ENCODE data around the gene NACA. TPM values are rescaled to one million over a fixed set of nuclear protein-coding genes. Genes with fewer than 3 reads are reported as not detected.
A peak's percentile ranks its signal among the peaks of the same experiment; 100 is the strongest.

NACA gene
- total RNA-seq, 1 experiment from 2014 or later = 804 TPM

- no peaks in the 10 kb centered on the region for H3K4me1 ChIP-seq
- ChIA-PET POLR2A (interaction anchor here (0.6 to 3.1 kb wide), 10 partner anchors 34 to 457 kb away, joined by 3 to 51 read pairs (median 6); partner anchors contain the start of genes ATP5F1B and NACA), CTCF (interaction anchor here (1.0 to 1.9 kb wide), 3 partner anchors 21 to 313 kb away, joined by 3 to 21 read pairs (median 6); no protein-coding TSS in a partner anchor)
- Mint-ChIP-seq H3K27ac (ENCODE audit: unreplicated experiment) (peak overlapping the region; percentile 92), H3K27me3 (ENCODE audit: insufficient read depth, unreplicated experiment) (no peaks in the 10 kb centered on the region), H3K9me3 (ENCODE audit: unreplicated experiment) (no peaks in the 10 kb centered on the region), H3K36me3 (ENCODE audit: insufficient read depth, unreplicated experiment) (peaks cover 56% of the 10 kb centered on the region), H3K4me1 (ENCODE audit: low read depth, unreplicated experiment) (no peaks in the 10 kb centered on the region), H3K4me3 (ENCODE audit: unreplicated experiment) (peak overlapping the region; percentile 87)
- BruUV-seq (replicated peaks) = TSS peak; percentile 98
- H3K27me3 ChIP-seq (replicated peaks; ENCODE audit: control insufficient read depth, insufficient read depth, low read length) = no peaks in the 10 kb centered on the region
- H3K36me3 ChIP-seq (ENCODE audit: control insufficient read depth, insufficient read depth, low read length) = no peaks in the 10 kb centered on the region
- DNase-seq = no peak
- no peak for TF ChIP-seq CTCF (IDR thresholded peaks at IDR 0.05; ENCODE audit: insufficient read depth in 1 of 2, low read depth in 1 of 2, low read length in 1 of 2, severe bottlenecking in 1 of 2, unreplicated experiment in 1 of 2)
- H3K9me3 ChIP-seq = no peaks in the 10 kb centered on the region
- H3K4me3 ChIP-seq (ENCODE audit: low read depth, low read length) = peak overlapping the region; percentile 49
- intact Hi-C loops (cut with micrococcal nuclease; ENCODE audit: unreplicated experiment) = loop anchor here (1.0 to 2.0 kb wide), 3 partner anchors 37 to 52 kb away; partner anchors contain the start of gene NACA
Measured at GRCh38 chr12:56688846-56689109, 36.3 kb downstream of the NACA start.

DNA sequence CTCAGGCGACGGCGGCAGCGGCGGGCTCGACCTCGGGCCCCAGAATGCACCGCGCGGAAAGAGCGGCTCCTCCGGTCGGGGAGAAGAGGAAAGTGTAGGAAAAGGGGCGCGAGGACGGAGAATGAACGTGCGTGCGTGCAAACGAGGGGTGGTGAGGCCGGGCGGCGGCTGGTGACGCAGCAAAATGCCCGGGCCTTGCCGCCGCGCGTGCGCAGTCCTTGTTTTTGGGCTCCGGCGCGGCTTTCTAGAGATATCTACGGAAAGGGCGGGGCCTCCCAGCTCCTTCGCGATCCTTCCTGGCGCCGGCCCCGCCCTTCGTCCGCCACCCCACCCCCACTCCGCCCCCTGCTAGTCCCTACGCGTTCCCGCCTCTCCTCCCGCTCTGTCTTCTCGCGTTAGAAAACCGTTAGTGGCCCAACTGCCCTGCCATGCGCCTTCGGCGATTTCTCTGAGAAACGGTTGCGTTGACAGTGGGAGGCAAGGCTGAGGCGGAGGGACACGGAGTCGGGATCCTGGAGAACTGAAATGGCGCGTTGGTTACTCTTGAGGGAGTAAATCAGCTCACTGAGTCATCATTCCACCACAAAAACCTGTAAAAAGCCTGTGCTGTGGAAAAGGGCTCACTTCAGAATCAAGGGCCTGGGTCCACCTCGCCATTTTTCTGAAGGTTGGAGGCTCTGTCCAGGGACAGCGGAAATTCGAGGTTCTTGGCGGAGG, 36.8 kb downstream of the NACA start, which contains the start of gene PTGES3:
PTGES3 (minus strand) TSS at position 156 of the 717 bp plus-strand sequence. CDS start 285 bp downstream, outside the sequence.
- Mint-ChIP-seq H3K36me3 (ENCODE audit: insufficient read depth, unreplicated experiment) (peaks cover 61% of the 10 kb centered on the region), H3K4me3 (ENCODE audit: unreplicated experiment) (peak within 1 kb of the TSS; percentile 87), H3K9me3 (ENCODE audit: unreplicated experiment) (no peaks in the 10 kb centered on the region), H3K27ac (ENCODE audit: unreplicated experiment) (peak within 1 kb of the TSS; percentile 92), H3K27me3 (ENCODE audit: insufficient read depth, unreplicated experiment) (no peaks in the 10 kb centered on the region), H3K4me1 (ENCODE audit: low read depth, unreplicated experiment) (no peaks in the 10 kb centered on the region)
- BruUV-seq (replicated peaks) = no TSS peak
- Histone ChIP-seq H3K4me3 (ENCODE audit: low read depth, low read length) (peak within 1 kb of the TSS; percentile 68), H3K27me3 (replicated peaks; ENCODE audit: control insufficient read depth, insufficient read depth, low read length) (no peaks in the 10 kb centered on the region), H3K36me3 (ENCODE audit: control insufficient read depth, insufficient read depth, low read length) (no peaks in the 10 kb centered on the region), H3K4me1 (no peaks in the 10 kb centered on the region), H3K9me3 (no peaks in the 10 kb centered on the region)
- intact Hi-C loops (cut with micrococcal nuclease; ENCODE audit: unreplicated experiment) = loop anchor here (1.0 to 2.0 kb wide), 3 partner anchors 37 to 51 kb away; partner anchors contain the start of gene NACA
- POLR2A ChIA-PET = interaction anchor here (0.5 to 3.1 kb wide), 13 partner anchors 9 to 439 kb away, joined by 3 to 51 read pairs (median 5); partner anchors contain the start of genes ATP5F1B, GLS2 and NACA
- TF ChIP-seq CTCF (IDR thresholded peaks at IDR 0.05; ENCODE audit: insufficient read depth in 1 of 2, low read depth in 1 of 2, low read length in 1 of 2, severe bottlenecking in 1 of 2, unreplicated experiment in 1 of 2) = no peak
- CTCF ChIA-PET = interaction anchor here (0.5 to 1.9 kb wide), 6 partner anchors 17 to 328 kb away, joined by 3 to 21 read pairs (median 5); partner anchors contain the start of genes NACA and TAC3
- peak; percentile 98 for DNase-seq

DNA sequence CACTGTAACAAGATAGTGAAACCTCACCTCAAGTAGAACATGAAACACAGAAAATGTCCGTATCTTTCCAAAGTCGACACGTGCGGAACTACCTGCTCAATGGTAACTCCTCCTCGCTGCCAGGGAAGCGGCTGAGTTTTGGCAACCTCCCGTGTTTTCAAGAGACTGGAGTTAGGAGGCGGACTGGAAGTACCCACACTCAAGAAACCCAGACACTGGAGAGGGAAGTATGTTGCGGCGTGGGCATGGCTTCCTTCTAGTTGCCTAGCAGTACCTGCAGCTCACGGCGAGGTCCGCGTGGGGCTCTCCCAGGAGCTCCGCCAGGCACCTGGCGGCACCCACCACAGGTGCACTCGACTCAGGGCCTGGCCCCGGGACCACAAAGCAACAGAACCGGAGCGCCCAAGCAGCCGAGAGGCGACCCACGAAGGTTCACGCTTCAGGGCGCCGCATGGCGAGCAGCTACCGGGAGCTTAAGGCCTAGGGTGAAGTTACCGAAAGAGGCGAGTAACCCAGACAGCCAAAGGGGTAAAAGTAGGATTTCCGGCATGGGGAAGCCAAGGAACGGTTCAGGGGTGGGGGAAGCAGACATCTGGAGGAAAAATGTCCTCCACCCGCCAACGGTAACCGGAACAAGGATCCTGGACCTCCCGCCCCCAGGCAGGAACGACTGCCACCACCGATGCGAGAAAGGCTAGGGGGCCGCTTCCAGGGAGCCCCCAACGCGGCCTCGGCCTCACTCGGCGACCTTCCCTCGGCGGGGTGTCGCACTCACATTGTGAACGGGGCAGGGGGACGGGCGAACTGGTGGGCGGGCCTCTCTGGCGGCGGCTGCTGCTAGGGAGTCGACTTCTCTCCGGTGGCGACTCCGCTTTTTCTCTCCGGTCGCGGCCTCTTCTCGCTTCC, 37.6 kb downstream of the NACA start:
- CTCF ChIA-PET = interaction anchor here (0.5 to 1.9 kb wide), 6 partner anchors 16 to 329 kb away, joined by 4 to 21 read pairs (median 5); partner anchors contain the start of genes NACA and TAC3
- no peak for TF ChIP-seq CTCF (IDR thresholded peaks at IDR 0.05; ENCODE audit: insufficient read depth in 1 of 2, low read depth in 1 of 2, low read length in 1 of 2, severe bottlenecking in 1 of 2, unreplicated experiment in 1 of 2)

More for the DNA sequence above, 37.6 kb downstream of the NACA start:
- H3K27me3 ChIP-seq (replicated peaks; ENCODE audit: control insufficient read depth, insufficient read depth, low read length) = no peaks in the 10 kb centered on the region
- POLR2A ChIA-PET = interaction anchor here (0.5 to 3.1 kb wide), 13 partner anchors 8 to 440 kb away, joined by 3 to 51 read pairs (median 5); partner anchors contain the start of genes ATP5F1B, GLS2 and NACA
- no TSS peak for BruUV-seq (replicated peaks)
- Mint-ChIP-seq H3K36me3 (ENCODE audit: insufficient read depth, unreplicated experiment) (peaks cover 69% of the 10 kb centered on the region), H3K9me3 (ENCODE audit: unreplicated experiment) (no peaks in the 10 kb centered on the region), H3K4me3 (ENCODE audit: unreplicated experiment) (peak overlapping the region; percentile 87), H3K27ac (ENCODE audit: unreplicated experiment) (peak overlapping the region; percentile 92), H3K4me1 (ENCODE audit: low read depth, unreplicated experiment) (no peaks in the 10 kb centered on the region), H3K27me3 (ENCODE audit: insufficient read depth, unreplicated experiment) (no peaks in the 10 kb centered on the region)
- H3K36me3 ChIP-seq (ENCODE audit: control insufficient read depth, insufficient read depth, low read length) = no peaks in the 10 kb centered on the region
- no peaks in the 10 kb centered on the region for H3K9me3 ChIP-seq
- peak overlapping the region; percentile 68 for H3K4me3 ChIP-seq (ENCODE audit: low read depth, low read length)
- peak; percentile 54 for DNase-seq
- intact Hi-C loops (cut with micrococcal nuclease; ENCODE audit: unreplicated experiment) = loop anchor here (1.0 to 2.0 kb wide), 3 partner anchors 38 to 51 kb away; partner anchors contain the start of gene NACA
- H3K4me1 ChIP-seq = no peaks in the 10 kb centered on the region

Data from Caco-2 (cell line).